ENCODE results near the gene CCDC142. TPM values are rescaled to one million over a fixed set of nuclear protein-coding genes. Genes with fewer than 3 reads are reported as not detected.

The CCDC142 gene
- total and polyA plus RNA-seq, 9 of the 15 experiments (the other 6 are each of a cell fraction or from before 2014, with no cell fraction given) = 0.55 to 11.7 (median 7.2) TPM

- no peak for TF ChIP-seq KAT2B (IDR thresholded peaks at IDR 0.05; ENCODE audit: low read depth, low read length)
- TF ChIP-seq POLR2H (tag; IDR thresholded peaks at IDR 0.05; ENCODE audit: low read depth) = no peak
- peak; percentile 65; the same call in 1 of the 2 replicates for TF ChIP-seq ETS1 (conservative IDR thresholded peaks at IDR 0.05; ENCODE audit: control insufficient read depth, low read depth, low read length)
- 0 out of 2 replicates have a peak, but pooled peaks have one; percentile 11 for TF ChIP-seq PML (IDR thresholded peaks at IDR 0.05; ENCODE audit: low read length)
- no peak for TF ChIP-seq ZBTB9 (CRISPR knock-in tag; IDR thresholded peaks at IDR 0.05)
- no peak for TF ChIP-seq SLC30A9 (CRISPR knock-in tag; IDR thresholded peaks at IDR 0.05)
- TF ChIP-seq ZNF224 (CRISPR knock-in tag; IDR thresholded peaks at IDR 0.05) = no peak
- TF ChIP-seq NR1H2 (CRISPR knock-in tag; IDR thresholded peaks at IDR 0.05) = no peak
- peak; percentile 43; the same call in 1 of the 2 replicates for TF ChIP-seq JUND (IDR thresholded peaks at IDR 0.05; ENCODE audit: borderline replicate concordance, low read depth, low read length)
- peak; percentile 33; the same call in 2 of the 3 replicates for TF ChIP-seq JUND (tag; IDR thresholded peaks at IDR 0.05; ENCODE audit: borderline replicate concordance, low read depth, low read length)
- peak in 1 of 2 experiments; percentile 69; a peak in 1 of 3 replicates for TF ChIP-seq CBX3 (IDR thresholded peaks at IDR 0.05; ENCODE audit: borderline replicate concordance in 1 of 2, low read length in 2 of 2)
- TF ChIP-seq HOMEZ (CRISPR knock-in tag; IDR thresholded peaks at IDR 0.05) = no peak
- TF ChIP-seq TRIM24 (IDR thresholded peaks at IDR 0.05) = peak; percentile 54 to 81; a peak in 3 of 4 replicates
Measured at GRCh38 chr2:74525717-74526648, 43.2 kb upstream of the CCDC142 start, which contains the start of gene DQX1 (continued).

All from K562 (cell line).